Brain microvascular endothelial cell (primary cell): ENCODE data around the gene TCP10L.

ENCODE experiments used
- DNase-seq: peaks from one replicate; pipeline ENCODE4 v3.0.0-alpha.2; 2020
- H3K27ac ChIP-seq: fragments of 250-450 bp; sonication (Bioruptor Pico); 2 replicates; pipeline ENCODE4 v1.5.1; 2020; ENCODE audit warnings: mild to moderate bottlenecking, moderate library complexity
- H3K27me3 ChIP-seq: fragments of 250-450 bp; sonication (Bioruptor Pico); replicated peaks from 2 replicates; pipeline ENCODE4 v1.5.1; 2020; ENCODE audit warnings: mild to moderate bottlenecking
- H3K36me3 ChIP-seq: fragments of 250-450 bp; sonication (Bioruptor Pico); replicated peaks from 2 replicates; pipeline ENCODE4 v1.5.1; 2020; ENCODE audit warnings: mild to moderate bottlenecking
- H3K4me3 ChIP-seq: 2 replicates; pipeline ENCODE4 v1.5.1; 2011; ENCODE audit warnings: low read depth, mild to moderate bottlenecking, control low read depth, low read length, moderate library complexity
- in situ Hi-C: cut with HindIII; loops from 2 replicates; pipeline ENCODE4 v1.10.0; 2017; ENCODE audit warnings: low sequenced_read_pairs, low pct_ligation_motif_present
- TF ChIP-seq, protein P1 (sequence below): IDR thresholded peaks from 2 replicates; pipeline ENCODE4 v1.5.1; 2011; ENCODE audit warnings: low read depth, mild to moderate bottlenecking, moderate library complexity, low read length, control low read depth, inconsistent platforms; ENCODE audit errors: missing control alignments

The TCP10L gene

GRCh38 chr21:32539378-32539777 lies 45.9 kb downstream of the TCP10L start:
- Histone ChIP-seq H3K27me3 (no peaks in the 10 kb centered on the region), H3K36me3 (no peaks in the 10 kb centered on the region), H3K4me3 (no peak overlapping the region), H3K27ac (no peak overlapping the region)
- TF ChIP-seq, protein P1, sequence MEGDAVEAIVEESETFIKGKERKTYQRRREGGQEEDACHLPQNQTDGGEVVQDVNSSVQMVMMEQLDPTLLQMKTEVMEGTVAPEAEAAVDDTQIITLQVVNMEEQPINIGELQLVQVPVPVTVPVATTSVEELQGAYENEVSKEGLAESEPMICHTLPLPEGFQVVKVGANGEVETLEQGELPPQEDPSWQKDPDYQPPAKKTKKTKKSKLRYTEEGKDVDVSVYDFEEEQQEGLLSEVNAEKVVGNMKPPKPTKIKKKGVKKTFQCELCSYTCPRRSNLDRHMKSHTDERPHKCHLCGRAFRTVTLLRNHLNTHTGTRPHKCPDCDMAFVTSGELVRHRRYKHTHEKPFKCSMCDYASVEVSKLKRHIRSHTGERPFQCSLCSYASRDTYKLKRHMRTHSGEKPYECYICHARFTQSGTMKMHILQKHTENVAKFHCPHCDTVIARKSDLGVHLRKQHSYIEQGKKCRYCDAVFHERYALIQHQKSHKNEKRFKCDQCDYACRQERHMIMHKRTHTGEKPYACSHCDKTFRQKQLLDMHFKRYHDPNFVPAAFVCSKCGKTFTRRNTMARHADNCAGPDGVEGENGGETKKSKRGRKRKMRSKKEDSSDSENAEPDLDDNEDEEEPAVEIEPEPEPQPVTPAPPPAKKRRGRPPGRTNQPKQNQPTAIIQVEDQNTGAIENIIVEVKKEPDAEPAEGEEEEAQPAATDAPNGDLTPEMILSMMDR = no peak
- in situ Hi-C loops = no loop called here
- DNase-seq = no peak

GRCh38 chr21:32538147-32538792 lies 47.1 kb downstream of the TCP10L start:
- H3K27me3 ChIP-seq = no peaks in the 10 kb centered on the region
- TF ChIP-seq, protein P1 = no peak
- no peak for DNase-seq
- no peak overlapping the region for H3K27ac ChIP-seq
- no peaks in the 10 kb centered on the region for H3K36me3 ChIP-seq
- H3K4me3 ChIP-seq = no peak overlapping the region
- in situ Hi-C loops = no loop called here

GRCh38 chr21:32537569-32537881 lies 47.8 kb downstream of the TCP10L start:
- H3K27ac ChIP-seq = no peak overlapping the region
- no peaks in the 10 kb centered on the region for H3K27me3 ChIP-seq
- in situ Hi-C loops = no loop called here
- DNase-seq = no peak
- TF ChIP-seq, protein P1 = no peak
- no peak overlapping the region for H3K4me3 ChIP-seq
- no peaks in the 10 kb centered on the region for H3K36me3 ChIP-seq

GRCh38 chr21:32535612-32536011 lies 49.7 kb downstream of the TCP10L start:
- Histone ChIP-seq H3K27me3 (no peaks in the 10 kb centered on the region), H3K36me3 (no peaks in the 10 kb centered on the region), H3K4me3 (no peak overlapping the region), H3K27ac (no peak overlapping the region)
- in situ Hi-C loops = no loop called here
- DNase-seq = no peak
- TF ChIP-seq, protein P1 = no peak

DNA sequence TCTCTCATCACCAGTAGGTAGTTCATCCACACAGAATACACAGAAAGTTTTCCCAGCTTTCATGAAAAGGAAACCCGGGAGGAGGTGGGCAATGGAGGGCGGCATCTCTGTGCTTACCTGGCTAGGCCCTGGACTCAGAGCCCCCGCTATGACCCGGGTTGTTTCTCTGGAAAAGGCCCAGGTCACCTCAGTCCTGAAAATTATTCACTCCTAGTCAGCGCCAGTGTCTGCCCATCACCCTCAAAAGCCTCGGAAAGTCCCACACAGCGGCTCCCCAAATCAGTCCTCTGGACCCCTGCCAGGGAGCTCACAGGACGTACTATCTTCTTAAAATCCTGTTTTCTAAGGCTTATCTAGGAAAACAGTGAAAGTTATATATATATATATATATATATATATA lies 51.2 kb downstream of the TCP10L start:
- H3K36me3 ChIP-seq = no peaks in the 10 kb centered on the region
- no peaks in the 10 kb centered on the region for H3K27me3 ChIP-seq
- in situ Hi-C loops = no loop called here
- TF ChIP-seq, protein P1 = no peak
- no peak overlapping the region for H3K27ac ChIP-seq
- no peak overlapping the region for H3K4me3 ChIP-seq
- DNase-seq = no peak

DNA sequence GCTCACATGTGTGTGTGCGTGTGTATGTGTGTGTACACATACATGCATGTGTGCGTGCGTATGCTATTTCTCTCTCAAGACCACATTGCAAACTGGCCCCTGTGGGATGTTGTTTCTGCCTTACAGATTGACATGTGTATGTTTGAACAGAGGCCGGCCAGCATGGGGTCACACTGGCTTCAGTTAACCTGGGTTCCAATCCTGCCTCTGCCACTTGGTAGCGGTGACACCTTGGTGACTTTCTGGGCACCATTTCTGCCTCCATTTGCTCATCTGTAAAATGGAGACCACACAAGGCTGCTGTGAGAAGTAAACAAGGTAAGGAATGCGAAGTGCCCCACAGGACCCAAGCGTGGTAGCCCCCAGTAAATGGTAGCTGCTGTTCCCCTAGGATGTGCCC lies 51.7 kb downstream of the TCP10L start:
- TF ChIP-seq, protein P1 = no peak
- no peak for DNase-seq
- in situ Hi-C loops = no loop called here
- H3K27ac ChIP-seq = no peak overlapping the region
- no peaks in the 10 kb centered on the region for H3K36me3 ChIP-seq
- H3K4me3 ChIP-seq = no peak overlapping the region
- H3K27me3 ChIP-seq = no peaks in the 10 kb centered on the region
